Bronchial epithelial cell (primary cell): Measurements from ENCODE around the gene CACNA2D4. TPM values are rescaled to one million over a fixed set of nuclear protein-coding genes. Genes with fewer than 3 reads are reported as not detected.

ENCODE experiments used
- DNase-seq: peaks from one replicate; pipeline ENCODE4 v3.0.0-alpha.2; 2010; ENCODE audit warnings: low read depth
- FAIRE-seq: peaks from 2 replicates; lab custom pipeline; 2011; peaks lifted over from hg19 to GRCh38; lab: Jason Lieb, UNC
- H3K27me3 ChIP-seq: 2 replicates; pipeline ENCODE4 v1.5.1; 2011; ENCODE audit warnings: low read length; ENCODE audit not compliant: control insufficient read depth, insufficient read depth
- H3K36me3 ChIP-seq: 2 replicates; pipeline ENCODE4 v1.5.1; 2011; ENCODE audit warnings: low read length; ENCODE audit not compliant: control insufficient read depth, insufficient read depth
- H3K4me3 ChIP-seq: 2 replicates; pipeline ENCODE4 v1.5.1; 2011; ENCODE audit warnings: mild to moderate bottlenecking, low read depth, low read length, control low read depth
- CTCF ChIP-seq: IDR thresholded peaks from 2 replicates; pipeline ENCODE4 v1.5.1; 2011; ENCODE audit warnings: mild to moderate bottlenecking, moderate library complexity, low read length, control low read depth, inconsistent platforms; ENCODE audit not compliant: insufficient read depth, severe bottlenecking
- total RNA-seq: library from RNA; depleted of rRNA; stranded (reverse); fragments of >200 nt; gene quantifications from 2 replicates; pipeline ENCODE4 v1.2.1, GENCODE V29; 2014

The CACNA2D4 gene
- total RNA-seq, 1 donor from 2014 or later: not detected

- DNase-seq (no peak), FAIRE-seq (no peak)
- Histone ChIP-seq H3K27me3 (no peaks in the 10 kb centered on the region), H3K4me3 (no peak overlapping the region), H3K36me3 (no peaks in the 10 kb centered on the region)
- no peak for TF ChIP-seq CTCF
Observed at GRCh38 chr12:1877169-1877878, 41.1 kb downstream of the CACNA2D4 start.

GRCh38 chr12:1876086-1876485 lies 42.4 kb downstream of the CACNA2D4 start:
- DNase-seq (no peak), FAIRE-seq (no peak)
- Histone ChIP-seq H3K36me3 (no peaks in the 10 kb centered on the region), H3K27me3 (no peaks in the 10 kb centered on the region), H3K4me3 (no peak overlapping the region)
- no peak for TF ChIP-seq CTCF

- DNase-seq (no peak), FAIRE-seq (no peak)
- H3K4me3 ChIP-seq: no peak overlapping the region
- no peak for TF ChIP-seq CTCF
- H3K36me3 ChIP-seq: no peaks in the 10 kb centered on the region
- H3K27me3 ChIP-seq: no peaks in the 10 kb centered on the region
Observed at GRCh38 chr12:1875608-1876007, 42.8 kb downstream of the CACNA2D4 start.

- H3K27me3 ChIP-seq: no peaks in the 10 kb centered on the region
- no peak overlapping the region for H3K4me3 ChIP-seq
- no peak for FAIRE-seq
- DNase-seq: no peak
- no peaks in the 10 kb centered on the region for H3K36me3 ChIP-seq
- no peak for TF ChIP-seq CTCF
Observed at GRCh38 chr12:1873531-1874510, 44.6 kb downstream of the CACNA2D4 start.

GRCh38 chr12:1872448-1872847 lies 46.0 kb downstream of the CACNA2D4 start:
- Histone ChIP-seq H3K36me3 (no peaks in the 10 kb centered on the region), H3K4me3 (no peak overlapping the region), H3K27me3 (no peaks in the 10 kb centered on the region)
- FAIRE-seq (no peak), DNase-seq (no peak)
- no peak for TF ChIP-seq CTCF
